Measurements from ENCODE around the gene ADNP2.

GRCh38 chr18:80068571-80069272, 40.3 kb upstream of the ADNP2 start:
- no peak for TF ChIP-seq EZH2 (IDR thresholded peaks at IDR 0.05; ENCODE audit: low read depth)
- no peak for TF ChIP-seq CTCF (conservative IDR thresholded peaks at IDR 0.05)
